Mesendoderm (in vitro differentiated cells): ENCODE measurements around the gene MRPL21.

Experiments used
- DNase-seq: peaks from one replicate; pipeline ENCODE4 v3.0.0; 2013
- H2AK5ac ChIP-seq: 2 replicates; pipeline ENCODE4 v1.6.1; 2013; ENCODE audit warnings: low read length, inconsistent platforms
- H2BK120ac ChIP-seq: 2 replicates; pipeline ENCODE4 v1.6.1; 2013; ENCODE audit warnings: low read depth, mild to moderate bottlenecking, low read length, moderate library complexity, mixed read lengths
- H2BK15ac ChIP-seq: replicated peaks from 2 replicates; pipeline ENCODE4 v1.6.1; 2013; ENCODE audit warnings: low read depth, mild to moderate bottlenecking, moderate library complexity
- H2BK5ac ChIP-seq: 2 replicates; pipeline ENCODE4 v1.6.1; 2013; ENCODE audit warnings: low read length, inconsistent platforms
- H3K18ac ChIP-seq: 2 replicates; pipeline ENCODE4 v1.6.1; 2013; ENCODE audit warnings: mild to moderate bottlenecking, low read length, mixed read lengths
- H3K23ac ChIP-seq: one replicate; pipeline ENCODE4 v1.6.1; 2013; ENCODE audit warnings: low read length
- H3K27ac ChIP-seq: 2 replicates; pipeline ENCODE4 v1.5.1; 2013; ENCODE audit warnings: low read depth, mild to moderate bottlenecking, inconsistent platforms, low read length, moderate library complexity
- H3K27me3 ChIP-seq: 2 replicates; pipeline ENCODE4 v1.6.1; 2013; ENCODE audit warnings: low read length, control low read depth, mild to moderate bottlenecking, inconsistent platforms; ENCODE audit not compliant: insufficient read depth, poor library complexity
- H3K36me3 ChIP-seq: 2 replicates; pipeline ENCODE4 v1.6.1; 2013; ENCODE audit warnings: low read length, inconsistent platforms; ENCODE audit not compliant: control insufficient read depth, insufficient read depth
- H3K4ac ChIP-seq: one replicate; pipeline ENCODE4 v1.6.1; 2013; ENCODE audit warnings: low read depth, mild to moderate bottlenecking, low read length, moderate library complexity
- H3K4me1 ChIP-seq: 2 replicates; pipeline ENCODE4 v1.6.1; 2013; ENCODE audit warnings: low read depth, low read length, inconsistent platforms; ENCODE audit not compliant: control insufficient read depth
- H3K4me2 ChIP-seq: 2 replicates; pipeline ENCODE4 v1.6.1; 2013; ENCODE audit warnings: low read length
- H3K4me3 ChIP-seq: 2 replicates; pipeline ENCODE4 v1.5.1; 2013; ENCODE audit warnings: mild to moderate bottlenecking, low read length
- H3K56ac ChIP-seq: one replicate; pipeline ENCODE4 v1.6.1; 2013; ENCODE audit warnings: low read length
- H3K79me1 ChIP-seq: 2 replicates; pipeline ENCODE4 v1.6.1; 2013; ENCODE audit warnings: low read length, inconsistent platforms
- H3K79me2 ChIP-seq: 2 replicates; pipeline ENCODE4 v1.6.1; 2013; ENCODE audit warnings: mild to moderate bottlenecking, low read length; ENCODE audit not compliant: control insufficient read depth, insufficient read depth
- H3K9ac ChIP-seq: 2 replicates; pipeline ENCODE4 v1.6.1; 2013; ENCODE audit warnings: low read length, inconsistent platforms
- H4K5ac ChIP-seq: one replicate; pipeline ENCODE4 v1.6.1; 2013; ENCODE audit warnings: low read length
- H4K8ac ChIP-seq: one replicate; pipeline ENCODE4 v1.6.1; 2013; ENCODE audit warnings: low read depth, mild to moderate bottlenecking, control low read depth, low read length, moderate library complexity
- WGBS: extraction: QIAGEN DNeasy Blood & Tissue Kit; methylation state at CpG from one replicate; pipeline ENCODE4 v1.1.7; 2013; ENCODE audit warnings: low lambda C conversion rate, missing lambda C conversion rate; ENCODE audit not compliant: insufficient coverage; ENCODE audit errors: extremely low coverage; 5-methylcytosine and 5-hydroxymethylcytosine counted together

Gene MRPL21

GRCh38 chr11:68940651-68941323 is 37.2 kb upstream of the MRPL21 start:
- Histone ChIP-seq H3K27me3 (no peaks in the 10 kb centered on the region), H3K56ac (no peak overlapping the region), H3K4me3 (no peak overlapping the region), H2BK5ac (no peak overlapping the region), H2BK15ac (no peak overlapping the region), H3K4ac (no peak overlapping the region), H2BK120ac (no peak overlapping the region), H2AK5ac (no peak overlapping the region), H3K79me1 (no peaks in the 10 kb centered on the region), H4K8ac (no peak overlapping the region), H3K4me2 (no peak overlapping the region), H3K79me2 (no peaks in the 10 kb centered on the region), H3K36me3 (peaks cover 5% of the 10 kb centered on the region), H3K4me1 (no peaks in the 10 kb centered on the region), H4K5ac (no peak overlapping the region), H3K23ac (no peak overlapping the region), H3K9ac (no peak overlapping the region), H3K27ac (no peak overlapping the region), H3K18ac (no peak overlapping the region)
- no peak for DNase-seq
- no CpG with 5 or more reads among the region's 20 CpGs for WGBS

- Histone ChIP-seq H2BK5ac (no peak overlapping the region), H3K4me1 (no peaks in the 10 kb centered on the region), H3K4ac (no peak overlapping the region), H3K27ac (no peak overlapping the region), H4K5ac (no peak overlapping the region), H3K4me3 (no peak overlapping the region), H3K36me3 (peaks cover 5% of the 10 kb centered on the region), H2BK15ac (no peak overlapping the region), H3K79me2 (no peaks in the 10 kb centered on the region), H3K18ac (no peak overlapping the region), H3K9ac (no peak overlapping the region), H3K79me1 (no peaks in the 10 kb centered on the region), H3K56ac (no peak overlapping the region), H3K27me3 (no peaks in the 10 kb centered on the region), H4K8ac (no peak overlapping the region), H3K23ac (no peak overlapping the region), H3K4me2 (no peak overlapping the region), H2BK120ac (no peak overlapping the region), H2AK5ac (no peak overlapping the region)
- DNase-seq = no peak
- no CpG with 5 or more reads among the region's 33 CpGs for WGBS
Measured at GRCh38 chr11:68939583-68940555, 36.2 kb upstream of the MRPL21 start.

- no peak overlapping the region for H3K18ac ChIP-seq
- H4K5ac ChIP-seq = no peak overlapping the region
- H3K56ac ChIP-seq = no peak overlapping the region
- no peaks in the 10 kb centered on the region for H3K79me2 ChIP-seq
- WGBS = no CpG with 5 or more reads among the region's 17 CpGs
- no peak for DNase-seq
- H3K79me1 ChIP-seq = no peaks in the 10 kb centered on the region
- no peak overlapping the region for H4K8ac ChIP-seq
- no peak overlapping the region for H2BK5ac ChIP-seq
- H2BK120ac ChIP-seq = no peak overlapping the region
- H3K4me1 ChIP-seq = no peaks in the 10 kb centered on the region
- no peak overlapping the region for H3K4ac ChIP-seq
- H3K36me3 ChIP-seq = peaks cover 5% of the 10 kb centered on the region
- no peak overlapping the region for H3K4me3 ChIP-seq
- no peak overlapping the region for H3K23ac ChIP-seq
- H2BK15ac ChIP-seq = no peak overlapping the region
- no peaks in the 10 kb centered on the region for H3K27me3 ChIP-seq
- no peak overlapping the region for H3K4me2 ChIP-seq
- no peak overlapping the region for H3K9ac ChIP-seq
- H2AK5ac ChIP-seq = no peak overlapping the region
- H3K27ac ChIP-seq = no peak overlapping the region
Measured at GRCh38 chr11:68938816-68939582, 35.4 kb upstream of the MRPL21 start.

- no peak overlapping the region for H3K56ac ChIP-seq
- H3K27ac ChIP-seq = no peak overlapping the region
- no peak overlapping the region for H2BK15ac ChIP-seq
- H4K5ac ChIP-seq = no peak overlapping the region
- no peak overlapping the region for H3K4me2 ChIP-seq
- H2BK5ac ChIP-seq = no peak overlapping the region
- H3K4me3 ChIP-seq = no peak overlapping the region
- H3K4ac ChIP-seq = no peak overlapping the region
- H3K79me2 ChIP-seq = no peaks in the 10 kb centered on the region
- no peak overlapping the region for H3K18ac ChIP-seq
- H2BK120ac ChIP-seq = no peak overlapping the region
- peaks cover 5% of the 10 kb centered on the region for H3K36me3 ChIP-seq
- no peak for DNase-seq
- H3K79me1 ChIP-seq = no peaks in the 10 kb centered on the region
- no peak overlapping the region for H3K9ac ChIP-seq
- no peaks in the 10 kb centered on the region for H3K4me1 ChIP-seq
- WGBS = no CpG with 5 or more reads among the region's 18 CpGs
- no peaks in the 10 kb centered on the region for H3K27me3 ChIP-seq
- H3K23ac ChIP-seq = no peak overlapping the region
- H2AK5ac ChIP-seq = no peak overlapping the region
- H4K8ac ChIP-seq = no peak overlapping the region
Measured at GRCh38 chr11:68938088-68938487, 34.5 kb upstream of the MRPL21 start.

GRCh38 chr11:68936676-68937620 is 33.3 kb upstream of the MRPL21 start:
- Histone ChIP-seq H3K56ac (no peak overlapping the region), H3K4me2 (no peak overlapping the region), H3K4ac (no peak overlapping the region), H4K5ac (no peak overlapping the region), H3K9ac (no peak overlapping the region), H2BK5ac (no peak overlapping the region), H3K27ac (no peak overlapping the region), H3K23ac (no peak overlapping the region), H3K4me1 (no peaks in the 10 kb centered on the region), H3K36me3 (peaks cover 5% of the 10 kb centered on the region), H3K4me3 (no peak overlapping the region), H4K8ac (no peak overlapping the region), H3K18ac (no peak overlapping the region), H2AK5ac (no peak overlapping the region), H3K79me2 (no peaks in the 10 kb centered on the region), H2BK15ac (no peak overlapping the region), H3K27me3 (no peaks in the 10 kb centered on the region), H3K79me1 (no peaks in the 10 kb centered on the region), H2BK120ac (no peak overlapping the region)
- no CpG with 5 or more reads among the region's 29 CpGs for WGBS
- no peak for DNase-seq
